GM12874 (cell line): ENCODE measurements around the gene ROR2.

Experiments used
- TF ChIP-seq, protein P1 (sequence below): IDR thresholded peaks from 2 replicates; pipeline ENCODE4 v1.5.1; 2011; ENCODE audit warnings: low read depth, mild to moderate bottlenecking, control low read depth, low read length, moderate library complexity; ENCODE audit not compliant: insufficient read depth

The ROR2 gene

GRCh38 chr9:91746904-91747303 is 203.1 kb downstream of the ROR2 start:
- TF ChIP-seq, protein P1, sequence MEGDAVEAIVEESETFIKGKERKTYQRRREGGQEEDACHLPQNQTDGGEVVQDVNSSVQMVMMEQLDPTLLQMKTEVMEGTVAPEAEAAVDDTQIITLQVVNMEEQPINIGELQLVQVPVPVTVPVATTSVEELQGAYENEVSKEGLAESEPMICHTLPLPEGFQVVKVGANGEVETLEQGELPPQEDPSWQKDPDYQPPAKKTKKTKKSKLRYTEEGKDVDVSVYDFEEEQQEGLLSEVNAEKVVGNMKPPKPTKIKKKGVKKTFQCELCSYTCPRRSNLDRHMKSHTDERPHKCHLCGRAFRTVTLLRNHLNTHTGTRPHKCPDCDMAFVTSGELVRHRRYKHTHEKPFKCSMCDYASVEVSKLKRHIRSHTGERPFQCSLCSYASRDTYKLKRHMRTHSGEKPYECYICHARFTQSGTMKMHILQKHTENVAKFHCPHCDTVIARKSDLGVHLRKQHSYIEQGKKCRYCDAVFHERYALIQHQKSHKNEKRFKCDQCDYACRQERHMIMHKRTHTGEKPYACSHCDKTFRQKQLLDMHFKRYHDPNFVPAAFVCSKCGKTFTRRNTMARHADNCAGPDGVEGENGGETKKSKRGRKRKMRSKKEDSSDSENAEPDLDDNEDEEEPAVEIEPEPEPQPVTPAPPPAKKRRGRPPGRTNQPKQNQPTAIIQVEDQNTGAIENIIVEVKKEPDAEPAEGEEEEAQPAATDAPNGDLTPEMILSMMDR: no peak

DNA sequence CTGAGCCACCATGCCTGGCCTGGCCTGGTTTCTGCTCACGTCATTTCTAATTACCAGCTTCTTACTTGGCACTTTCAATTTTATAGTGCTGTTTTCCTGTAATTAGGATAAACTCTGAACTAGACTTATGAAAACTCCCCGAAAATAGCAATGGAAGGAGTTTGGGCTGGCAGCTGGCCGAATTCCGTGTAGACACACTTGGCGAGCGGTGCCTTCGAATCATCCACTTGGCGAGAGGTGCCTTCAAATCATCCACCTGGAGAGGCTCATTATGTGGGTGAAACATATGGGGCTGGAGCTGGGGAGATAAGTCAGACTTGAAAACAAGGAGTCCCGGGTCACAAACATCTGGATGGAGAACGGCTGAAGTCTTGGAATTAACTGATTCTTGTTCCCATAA is 203.7 kb downstream of the ROR2 start:
- TF ChIP-seq, protein P1: no peak

- TF ChIP-seq, protein P1: no peak
These were observed 205.9 kb downstream of the ROR2 start for GRCh38 chr9:91744114-91744513.

GRCh38 chr9:91741522-91741921 is 208.5 kb downstream of the ROR2 start:
- TF ChIP-seq, protein P1: no peak

- TF ChIP-seq, protein P1: no peak
These were observed 209.3 kb downstream of the ROR2 start for GRCh38 chr9:91740701-91741100.

DNA sequence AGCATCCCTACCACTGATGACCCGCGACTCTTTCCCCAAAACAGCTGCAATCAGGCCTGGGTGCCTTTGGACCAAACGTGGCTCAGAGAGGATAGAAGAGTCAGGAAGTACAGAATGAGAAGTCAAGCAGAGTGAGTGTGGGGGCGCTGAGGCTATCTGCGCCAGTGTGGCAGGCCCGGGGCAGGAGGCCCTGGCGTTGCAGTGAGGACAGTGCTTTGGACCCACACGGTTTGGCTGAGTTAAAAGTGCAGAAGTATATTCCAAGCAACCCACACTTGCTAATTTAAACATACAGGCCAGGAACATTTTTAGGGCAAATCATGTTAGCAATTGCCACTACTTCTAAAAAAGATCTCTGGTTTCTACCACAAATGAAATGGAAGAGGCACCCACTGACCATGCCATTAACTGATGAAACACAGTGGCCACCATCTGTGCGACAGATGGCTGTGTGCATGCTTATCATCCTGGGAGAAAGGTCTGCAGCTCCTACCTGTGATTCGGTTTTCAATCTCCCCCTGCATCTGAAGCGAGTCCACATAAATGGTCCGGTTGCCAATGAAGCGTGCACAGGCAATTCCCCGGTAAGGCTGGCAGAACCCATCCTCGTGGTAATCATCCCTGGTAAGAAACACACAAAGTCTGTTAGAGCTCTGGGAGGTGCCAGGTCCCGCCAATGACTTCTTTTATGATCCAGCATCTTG is 213.0 kb downstream of the ROR2 start:
- TF ChIP-seq, protein P1: no peak

GRCh38 chr9:91736311-91736710 is 213.7 kb downstream of the ROR2 start:
- TF ChIP-seq, protein P1: no peak
